DMS114 treated with DMSO at 0.1 percent for 48 hours (cell line): ENCODE measurements around the gene ALG9.

Experiments
- DNase-seq: peaks from one replicate; lab custom pipeline; 2025; ENCODE audit not compliant: unreplicated experiment; lab: John Stamatoyannopoulos, UW

ALG9 gene

GRCh38 chr11:111836721-111837120, 34.7 kb downstream of the ALG9 start:
- DNase-seq: no peak

DNA sequence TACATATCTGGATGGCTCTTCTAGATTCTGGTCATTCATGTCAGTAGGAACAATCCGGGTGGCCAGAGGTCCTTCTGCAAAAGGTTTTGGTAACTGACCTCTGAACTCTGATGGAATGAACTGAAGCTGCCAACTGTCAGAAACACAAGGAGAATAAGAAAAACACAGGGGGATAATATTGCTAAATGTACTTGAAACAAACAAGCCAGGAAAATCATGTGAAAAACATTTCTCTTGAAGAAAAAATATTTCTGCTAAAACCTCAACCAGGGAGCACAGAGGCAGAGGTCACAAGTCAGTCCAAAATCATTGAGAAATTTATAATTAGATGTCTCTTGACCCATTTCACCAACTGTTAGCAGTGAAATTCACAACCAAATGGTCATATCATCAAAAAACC, 35.2 kb downstream of the ALG9 start:
- DNase-seq: no peak

- DNase-seq: no peak
These were observed 35.7 kb downstream of the ALG9 start for GRCh38 chr11:111835665-111836064.

- DNase-seq: no peak
These were observed 36.8 kb downstream of the ALG9 start for GRCh38 chr11:111834432-111835163.

DNA sequence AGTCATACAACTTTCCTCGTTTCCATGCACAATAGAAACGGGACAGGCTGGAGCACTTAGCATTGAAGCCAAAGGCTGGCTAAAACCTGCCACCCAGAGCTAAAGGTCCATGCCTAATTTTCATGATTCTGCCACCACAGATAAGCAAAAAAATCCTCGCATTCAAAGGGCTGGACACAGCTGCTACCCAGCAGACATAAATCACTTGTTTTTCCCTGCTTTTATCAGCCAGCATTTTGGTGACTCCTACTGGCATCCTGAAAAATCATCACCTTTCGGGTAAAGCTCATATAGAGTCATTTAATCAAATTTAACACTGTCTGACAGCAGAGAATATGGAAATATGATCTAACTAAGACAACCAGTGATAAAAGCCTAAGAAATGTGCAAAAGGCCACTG, 37.9 kb downstream of the ALG9 start:
- DNase-seq: no peak

DNA sequence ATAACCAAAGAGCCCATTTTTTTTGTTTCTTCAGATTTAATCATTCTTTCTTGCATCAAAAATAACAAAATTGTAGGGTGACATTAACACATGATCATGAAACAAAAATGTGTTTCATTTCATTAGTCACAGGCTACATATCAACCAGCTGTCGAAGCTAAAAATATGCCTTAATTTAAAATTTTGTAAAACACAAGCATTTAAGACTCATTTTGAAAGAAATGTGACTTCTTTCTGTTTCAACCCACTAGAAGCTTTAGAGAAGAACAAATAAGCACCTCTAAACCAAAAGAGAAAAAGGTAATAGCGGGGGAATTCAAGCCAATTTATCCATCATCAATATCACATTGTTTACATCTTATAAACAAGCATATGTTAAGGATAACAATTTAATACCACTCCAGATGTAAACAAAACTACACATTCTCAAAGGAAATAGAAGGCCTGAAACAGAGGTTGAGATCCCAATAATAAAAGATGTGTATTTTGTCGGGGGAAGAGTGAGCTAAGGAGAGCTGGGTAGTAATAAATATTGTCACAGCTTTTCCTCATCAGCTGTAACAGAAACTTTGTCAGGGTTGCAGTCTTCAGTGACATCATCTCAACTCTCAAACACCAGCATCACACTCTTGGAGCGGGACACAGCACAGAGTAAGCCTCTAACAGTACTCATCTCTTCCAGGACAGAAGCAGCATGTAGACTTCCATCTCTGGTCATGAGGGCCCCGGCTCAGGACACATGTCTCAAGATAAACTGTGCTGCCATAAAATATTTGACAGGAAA, 42.0 kb downstream of the ALG9 start:
- no peak for DNase-seq

GRCh38 chr11:111826322-111826950, 44.9 kb downstream of the ALG9 start:
- no peak for DNase-seq

DNA sequence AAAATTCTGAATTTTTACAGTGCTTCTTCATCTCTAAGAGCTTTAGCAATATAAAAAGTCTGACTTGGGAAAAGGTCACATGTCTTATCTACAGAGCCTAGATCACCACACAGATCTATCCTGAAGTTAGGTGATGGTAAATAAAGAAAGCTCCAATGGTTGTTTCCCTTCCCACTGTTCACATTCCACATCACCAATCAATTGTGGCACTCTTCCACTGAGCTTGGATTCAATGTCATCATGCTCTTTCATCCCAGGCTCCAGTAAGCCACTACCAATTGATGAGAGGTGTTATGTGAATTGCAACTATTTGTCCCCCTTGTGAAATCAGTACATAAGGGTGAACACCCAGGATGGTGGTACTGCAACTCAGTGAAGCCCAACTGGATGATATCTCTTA, 47.8 kb downstream of the ALG9 start:
- no peak for DNase-seq

DNA sequence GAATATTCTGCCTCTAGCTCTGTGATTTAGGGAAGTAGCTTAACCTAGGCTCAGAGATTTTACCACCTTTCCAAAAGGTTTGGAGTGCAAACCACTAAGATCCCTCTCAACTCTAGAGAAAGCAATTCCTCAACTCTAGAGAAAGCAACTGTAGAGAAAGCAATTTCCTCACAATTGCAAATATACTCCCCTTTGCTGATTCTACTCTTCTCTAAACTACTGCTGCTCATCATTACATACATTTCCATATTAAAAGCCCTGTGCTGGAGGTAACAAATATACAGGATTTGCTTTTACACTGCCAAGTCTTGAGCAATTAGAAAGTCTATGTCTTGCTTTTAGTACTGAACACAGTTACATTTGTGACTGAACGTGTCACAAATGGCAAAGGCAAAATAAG, 48.2 kb downstream of the ALG9 start:
- DNase-seq: no peak

DNA sequence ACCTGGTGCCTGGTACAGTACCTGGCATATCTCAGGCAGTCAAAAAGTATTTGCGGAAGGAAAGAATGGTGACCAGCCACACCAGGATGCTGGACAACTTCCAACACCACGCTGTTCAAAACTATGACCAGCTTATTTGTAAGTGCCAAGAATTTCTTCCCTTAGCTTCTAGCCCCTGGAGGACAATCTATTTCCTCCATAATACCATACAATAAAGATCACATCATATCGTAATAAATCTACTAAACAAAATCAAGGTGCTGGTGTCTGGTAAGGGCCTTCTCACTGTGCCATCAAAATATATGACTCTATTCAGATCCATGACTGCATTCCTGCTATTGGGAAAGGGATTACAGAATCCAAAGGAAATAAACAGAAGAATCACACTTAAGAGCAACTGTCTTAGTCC, 51.5 kb downstream of the ALG9 start:
- DNase-seq: no peak

DNA sequence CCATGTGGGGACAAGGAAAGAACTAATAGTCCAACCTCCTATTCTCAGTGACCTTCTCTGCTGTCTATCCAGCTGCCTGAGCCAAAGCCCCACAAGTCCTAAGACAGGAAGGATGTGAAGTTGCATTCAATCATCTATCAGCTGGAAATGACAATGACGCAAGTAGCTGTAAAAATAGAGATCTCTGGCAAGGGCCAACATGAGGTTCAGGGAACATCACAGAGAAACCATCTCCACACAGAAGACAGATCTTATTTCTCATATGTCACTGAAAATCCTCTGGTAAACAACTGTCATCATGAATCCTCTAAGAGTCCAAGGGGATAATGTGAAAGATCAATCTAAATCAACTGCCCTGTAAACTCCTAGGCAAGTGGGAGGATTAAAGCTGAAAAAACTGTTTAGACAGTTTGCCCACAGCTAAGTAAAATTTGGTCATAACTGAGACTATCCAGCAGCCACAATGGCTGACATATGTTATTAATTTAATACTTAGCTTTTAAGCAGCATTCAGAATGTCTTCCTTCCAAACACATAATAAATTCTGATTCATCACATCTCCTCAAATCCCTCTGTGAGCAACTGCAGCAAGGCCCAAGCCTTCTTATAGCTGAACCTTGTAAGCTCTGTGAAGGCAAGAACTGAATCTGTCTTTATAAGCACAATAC, 52.1 kb downstream of the ALG9 start:
- DNase-seq: no peak

- no peak for DNase-seq
These were observed 55.9 kb downstream of the ALG9 start for GRCh38 chr11:111815489-111815888.

GRCh38 chr11:111814557-111815320, 56.6 kb downstream of the ALG9 start:
- no peak for DNase-seq

GRCh38 chr11:111814106-111814505, 57.3 kb downstream of the ALG9 start:
- DNase-seq: no peak

- no peak for DNase-seq
These were observed 59.2 kb downstream of the ALG9 start for GRCh38 chr11:111812211-111812610.

DNA sequence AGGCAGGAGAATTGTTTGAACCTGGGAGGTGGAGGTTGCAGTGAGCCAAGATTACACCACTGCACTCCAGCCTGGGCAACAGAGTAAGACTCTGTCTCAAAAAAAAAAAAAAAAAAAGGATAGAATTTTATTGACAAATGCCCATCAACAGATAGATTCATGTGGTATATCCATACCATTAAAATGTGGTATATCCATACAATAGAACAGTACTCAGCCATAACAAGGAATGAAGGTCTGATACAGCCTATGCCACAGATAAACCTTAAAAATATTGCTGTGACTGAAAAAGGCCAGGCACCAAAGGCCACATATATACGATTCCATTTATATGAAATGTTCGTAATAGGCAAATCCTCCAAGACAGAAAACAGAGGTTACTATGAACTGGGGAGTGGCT, 59.9 kb downstream of the ALG9 start:
- DNase-seq: no peak

- no peak for DNase-seq
These were observed 62.5 kb downstream of the ALG9 start for GRCh38 chr11:111808834-111809233.

DNA sequence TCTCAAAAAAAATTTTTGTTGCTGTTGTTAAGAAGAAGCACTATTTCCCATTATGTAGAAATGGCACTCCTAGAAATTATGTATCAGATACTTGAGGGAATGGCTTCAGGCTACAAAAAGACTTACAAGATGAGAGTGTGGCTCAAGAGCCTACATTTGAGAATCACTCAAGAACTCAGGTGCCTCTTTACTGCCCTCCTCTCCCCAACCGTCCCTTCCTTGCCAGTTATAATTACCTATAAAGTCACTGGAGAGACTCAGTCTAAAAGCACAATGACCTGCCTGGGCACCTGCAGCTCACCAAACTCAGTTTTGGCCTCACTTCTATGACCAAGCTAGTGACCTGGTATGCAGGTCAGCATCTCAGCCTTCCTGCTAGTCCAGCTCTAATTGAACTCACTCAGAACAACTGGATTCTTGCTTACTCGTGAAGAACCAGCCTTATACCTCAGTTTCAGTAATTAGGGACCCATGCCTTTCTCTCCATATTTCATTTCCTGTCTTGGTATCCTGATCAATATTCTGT, 63.3 kb downstream of the ALG9 start:
- no peak for DNase-seq

DNA sequence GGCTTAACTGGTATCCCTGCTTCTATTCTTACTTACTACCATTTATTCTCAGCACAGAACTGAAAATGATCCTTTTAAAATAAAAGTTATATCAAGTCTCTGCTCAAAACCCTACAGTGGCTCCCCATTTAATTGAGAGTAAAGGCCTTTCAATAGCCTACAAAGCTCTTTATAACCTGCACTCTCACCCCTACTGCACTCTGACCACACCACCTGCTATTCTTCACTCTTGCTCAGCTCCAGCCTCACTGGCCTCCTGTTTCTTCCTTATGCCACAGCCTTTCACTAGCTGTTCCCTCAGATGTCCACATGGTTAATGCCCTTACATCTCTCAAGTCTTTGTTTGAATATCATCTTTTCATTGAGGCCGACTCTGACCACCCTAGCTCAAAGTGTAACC, 64.3 kb downstream of the ALG9 start:
- DNase-seq: no peak

DNA sequence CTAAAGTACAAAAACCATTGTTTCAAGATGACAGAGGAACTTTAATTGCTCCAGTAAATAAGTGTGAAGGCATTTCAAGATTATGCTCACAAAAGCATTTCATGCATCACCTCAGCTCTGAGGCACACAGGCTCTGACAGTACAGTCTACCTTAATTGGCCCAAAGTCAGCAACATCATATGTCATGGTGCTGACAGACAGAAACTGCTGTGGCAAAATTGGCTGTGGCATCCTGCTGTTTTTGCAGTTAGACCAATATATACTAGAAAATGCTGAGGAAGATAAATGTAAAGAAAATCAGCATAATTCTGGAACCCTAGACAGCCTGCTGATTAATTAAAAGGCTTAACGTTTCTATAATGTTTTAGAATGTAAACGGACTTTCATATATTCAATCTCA, 70.2 kb downstream of the ALG9 start:
- DNase-seq: no peak

GRCh38 chr11:111798279-111798678, 73.1 kb downstream of the ALG9 start:
- no peak for DNase-seq
